NT2/D1 (cell line): ENCODE measurements around the gene EVI2A.

Source experiments
- YY1 ChIP-seq: IDR thresholded peaks from 2 replicates; pipeline ENCODE4 v1.6.1; 2011; ENCODE audit not compliant: insufficient read length, insufficient read depth
- ZNF274 ChIP-seq: IDR thresholded peaks from 2 replicates; pipeline ENCODE4 v1.6.1; 2011; ENCODE audit warnings: mild to moderate bottlenecking, low read depth, low read length

DNA sequence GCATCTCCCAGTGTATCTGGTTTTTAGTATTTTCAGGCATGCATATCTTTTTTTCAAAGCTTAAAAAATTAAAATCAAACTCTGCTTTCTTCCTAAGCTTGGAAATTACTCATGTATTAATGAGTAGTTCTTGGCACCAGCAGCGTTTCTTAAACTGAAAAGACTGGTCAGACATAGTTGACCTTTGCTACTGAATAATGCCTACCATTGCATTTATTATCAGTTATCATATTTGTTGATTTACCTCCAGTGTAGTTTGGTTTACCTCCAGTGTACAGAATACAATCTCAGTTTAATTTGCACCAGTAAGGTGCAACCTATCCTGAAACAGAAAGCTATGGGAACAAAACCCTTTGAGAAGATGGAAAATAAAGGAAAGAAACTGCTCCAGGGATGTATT, 34.5 kb upstream of the EVI2A start:
- TF ChIP-seq YY1 (no peak), ZNF274 (no peak)
